ENCODE measurements around the gene POU2F1. TPM values are rescaled to one million over a fixed set of nuclear protein-coding genes. Genes with fewer than 3 reads are reported as not detected.

The POU2F1 gene
- total RNA-seq, 4 donors from 2014 or later, result 8.4 to 32.1 (median 17.5) TPM

- Histone ChIP-seq H3K4me1 (no peaks in the 10 kb centered on the region), H3K9me3 (no peaks in the 10 kb centered on the region), H3K27me3 (no peaks in the 10 kb centered on the region), H3K36me3 (no peaks in the 10 kb centered on the region), H3K4me3 (no peak overlapping the region), H3K27ac (no peak overlapping the region)
- TF ChIP-seq CTCF (IDR thresholded peaks at IDR 0.05) (no peak), POLR2AphosphoS5 (IDR thresholded peaks at IDR 0.05) (no peak), EP300 (IDR thresholded peaks at IDR 0.05) (no peak), POLR2A (IDR thresholded peaks at IDR 0.05) (no peak)
- no peak for DNase-seq (ENCODE audit: low spot score in 2 of 2)
- 91% methylated on average over 4 of the region's 4 CpGs for WGBS
Measured at GRCh38 chr1:167197692-167198091, 23.0 kb upstream of the POU2F1 start.

DNA sequence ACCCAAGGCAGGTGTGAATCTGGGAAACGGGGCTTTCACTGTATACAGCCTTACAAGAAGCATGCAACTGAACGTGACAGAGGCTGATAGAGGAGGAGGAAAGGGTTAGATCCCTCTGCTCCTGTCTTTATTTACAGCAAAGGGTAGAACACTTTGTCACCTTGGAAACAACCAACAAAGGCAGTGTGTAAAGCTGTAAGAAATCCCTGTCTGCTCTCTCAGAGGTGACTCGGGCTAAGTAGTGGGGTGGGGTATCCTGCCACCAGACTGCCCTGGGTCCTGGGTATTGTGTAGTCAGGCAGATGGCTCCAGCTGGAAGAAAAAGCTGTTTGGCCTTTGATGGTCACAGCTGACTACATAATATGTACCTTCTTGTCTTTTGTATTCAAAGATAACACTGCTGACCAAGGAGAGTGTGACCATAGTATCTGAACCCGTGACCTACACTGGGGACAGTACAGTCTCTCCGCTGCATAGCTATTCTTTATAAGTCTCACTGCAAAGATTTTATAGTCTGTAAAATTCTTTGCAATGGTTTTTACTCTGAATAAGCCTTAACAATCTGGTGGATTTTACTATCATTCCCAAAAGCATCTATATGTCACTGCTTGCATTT lies 22.1 kb upstream of the POU2F1 start:
- H3K9me3 ChIP-seq, result no peaks in the 10 kb centered on the region
- no peak overlapping the region for H3K4me3 ChIP-seq
- no peaks in the 10 kb centered on the region for H3K4me1 ChIP-seq
- H3K27ac ChIP-seq, result no peak overlapping the region
- no peaks in the 10 kb centered on the region for H3K27me3 ChIP-seq
- H3K36me3 ChIP-seq, result no peaks in the 10 kb centered on the region
- 72% methylated on average over 5 of the region's 5 CpGs for WGBS
- DNase-seq (ENCODE audit: low spot score in 2 of 2), result no peak
- TF ChIP-seq POLR2A (IDR thresholded peaks at IDR 0.05) (no peak), CTCF (IDR thresholded peaks at IDR 0.05) (no peak), EP300 (IDR thresholded peaks at IDR 0.05) (no peak), POLR2AphosphoS5 (IDR thresholded peaks at IDR 0.05) (no peak)

GRCh38 chr1:167199656-167200055 lies 21.0 kb upstream of the POU2F1 start:
- no peaks in the 10 kb centered on the region for H3K36me3 ChIP-seq
- TF ChIP-seq POLR2A (IDR thresholded peaks at IDR 0.05), result no peak
- no peak for TF ChIP-seq POLR2AphosphoS5 (IDR thresholded peaks at IDR 0.05)
- no peak for TF ChIP-seq CTCF (IDR thresholded peaks at IDR 0.05)
- no peak for TF ChIP-seq EP300 (IDR thresholded peaks at IDR 0.05)
- 92% methylated on average over 2 of the region's 2 CpGs for WGBS
- H3K4me3 ChIP-seq, result no peak overlapping the region
- no peak for DNase-seq (ENCODE audit: low spot score in 2 of 2)
- H3K4me1 ChIP-seq, result no peaks in the 10 kb centered on the region
- H3K27me3 ChIP-seq, result no peaks in the 10 kb centered on the region
- H3K27ac ChIP-seq, result no peak overlapping the region
- no peaks in the 10 kb centered on the region for H3K9me3 ChIP-seq

DNA sequence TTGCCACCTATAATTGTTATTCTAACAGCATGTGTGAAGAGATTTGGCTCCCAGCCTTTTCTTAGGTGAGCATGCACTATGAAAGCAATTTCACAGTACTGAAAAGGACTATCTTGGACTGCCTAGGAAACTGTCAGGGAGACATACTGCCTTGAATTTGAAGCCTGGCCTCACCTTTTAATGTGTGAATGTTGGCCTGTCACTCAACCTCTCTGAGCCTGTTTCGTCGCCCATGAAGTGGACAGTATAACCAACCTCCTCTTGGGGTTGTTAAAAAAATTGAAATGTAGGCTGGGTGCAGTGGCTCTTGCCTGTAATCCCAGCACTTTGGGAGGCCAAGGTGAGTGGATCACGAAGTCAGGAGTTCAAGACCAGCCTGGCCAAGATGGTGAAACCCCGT lies 20.4 kb upstream of the POU2F1 start:
- 96% methylated on average over 4 of the region's 4 CpGs for WGBS
- Histone ChIP-seq H3K9me3 (no peaks in the 10 kb centered on the region), H3K27me3 (no peaks in the 10 kb centered on the region), H3K4me3 (no peak overlapping the region), H3K27ac (no peak overlapping the region), H3K4me1 (no peaks in the 10 kb centered on the region), H3K36me3 (no peaks in the 10 kb centered on the region)
- DNase-seq (ENCODE audit: low spot score in 2 of 2), result no peak
- no peak for TF ChIP-seq CTCF (IDR thresholded peaks at IDR 0.05)
- TF ChIP-seq POLR2AphosphoS5 (IDR thresholded peaks at IDR 0.05), result no peak
- no peak for TF ChIP-seq POLR2A (IDR thresholded peaks at IDR 0.05)
- no peak for TF ChIP-seq EP300 (IDR thresholded peaks at IDR 0.05)

DNA sequence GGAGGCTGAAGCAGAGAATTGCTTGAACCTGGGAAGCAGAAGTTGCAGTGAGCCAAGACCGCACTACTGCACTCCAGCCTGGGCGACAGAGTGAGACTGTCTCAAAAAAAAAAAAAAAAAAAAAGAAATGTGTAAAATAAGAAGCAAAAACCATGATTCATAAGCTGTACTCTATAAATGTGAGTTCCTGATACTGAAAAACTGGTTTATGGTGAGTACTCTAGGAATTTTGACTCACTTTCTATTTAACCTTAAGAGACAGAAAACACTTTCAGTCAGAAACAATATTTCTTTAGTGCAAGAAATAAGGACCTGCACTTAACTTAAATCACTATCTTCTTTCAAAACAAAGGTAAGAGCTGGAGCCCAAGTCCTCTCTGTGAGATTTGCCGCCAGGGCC lies 19.9 kb upstream of the POU2F1 start:
- WGBS, result 98% methylated on average over 3 of the region's 3 CpGs

More for the DNA sequence above, 19.9 kb upstream of the POU2F1 start:
- H3K27ac ChIP-seq, result no peak overlapping the region
- TF ChIP-seq POLR2AphosphoS5 (IDR thresholded peaks at IDR 0.05) (no peak), EP300 (IDR thresholded peaks at IDR 0.05) (no peak), CTCF (IDR thresholded peaks at IDR 0.05) (no peak), POLR2A (IDR thresholded peaks at IDR 0.05) (no peak)
- no peaks in the 10 kb centered on the region for H3K27me3 ChIP-seq
- H3K9me3 ChIP-seq, result no peaks in the 10 kb centered on the region
- no peaks in the 10 kb centered on the region for H3K4me1 ChIP-seq
- DNase-seq (ENCODE audit: low spot score in 2 of 2), result no peak
- no peaks in the 10 kb centered on the region for H3K36me3 ChIP-seq
- H3K4me3 ChIP-seq, result no peak overlapping the region

Data from suprapubic skin (tissue), 4 donors.